ENCODE data around the gene SCMH1.

SCMH1 gene

GRCh38 chr1:41072051-41072450 lies 170.1 kb downstream of the SCMH1 start:
- no peaks in the 10 kb centered on the region for H3K27me3 ChIP-seq (ENCODE audit: control insufficient read depth, low read length)
- H3K4me1 ChIP-seq (ENCODE audit: control insufficient read depth, low read length), result no peaks in the 10 kb centered on the region
- no peak overlapping the region for H3K4me2 ChIP-seq (ENCODE audit: low read length)
- H3K4me3 ChIP-seq (ENCODE audit: low read length), result no peak overlapping the region
- no peaks in the 10 kb centered on the region for H3K9me3 ChIP-seq (ENCODE audit: control insufficient read depth, insufficient read depth, low read length)
- H3K36me3 ChIP-seq (ENCODE audit: control insufficient read depth, low read length), result peaks cover 45% of the 10 kb centered on the region
- H3K79me2 ChIP-seq (ENCODE audit: control insufficient read depth, low read length), result no peaks in the 10 kb centered on the region
- H4K20me1 ChIP-seq (ENCODE audit: control insufficient read depth, insufficient read depth, low read depth, low read length), result no peaks in the 10 kb centered on the region
- no peak overlapping the region for H3K27ac ChIP-seq (ENCODE audit: low read depth, low read length)
- H3K9me2 ChIP-seq (replicated peaks; ENCODE audit: control insufficient read depth, low read length), result no peaks in the 10 kb centered on the region
- TF ChIP-seq EZH2phosphoT487 (IDR thresholded peaks at IDR 0.05; ENCODE audit: borderline replicate concordance, low read length) (no peak), CTCF (IDR thresholded peaks at IDR 0.05; ENCODE audit: low read depth, low read length, poor library complexity, severe bottlenecking) (no peak)
- H3F3A ChIP-seq (ENCODE audit: control insufficient read depth, insufficient read depth), result no peaks in the 10 kb centered on the region; the same call in 1 of the 2 replicates

- Histone ChIP-seq H3K36me3 (ENCODE audit: control insufficient read depth, low read length) (peaks cover 43% of the 10 kb centered on the region), H3K9me2 (replicated peaks; ENCODE audit: control insufficient read depth, low read length) (no peaks in the 10 kb centered on the region)
Observed at GRCh38 chr1:41056907-41057306, 185.2 kb downstream of the SCMH1 start.

GRCh38 chr1:41053316-41053715 lies 188.8 kb downstream of the SCMH1 start:
- Histone ChIP-seq H3K36me3 (ENCODE audit: control insufficient read depth, low read length) (peaks cover 53% of the 10 kb centered on the region), H3K27me3 (ENCODE audit: control insufficient read depth, low read length) (no peaks in the 10 kb centered on the region), H3K79me2 (ENCODE audit: control insufficient read depth, low read length) (no peaks in the 10 kb centered on the region), H3K9me3 (ENCODE audit: control insufficient read depth, insufficient read depth, low read length) (no peaks in the 10 kb centered on the region), H3K27ac (ENCODE audit: low read depth, low read length) (no peak overlapping the region), H3K4me1 (ENCODE audit: control insufficient read depth, low read length) (peaks cover 4% of the 10 kb centered on the region; the same call in 1 of the 2 replicates), H4K20me1 (ENCODE audit: control insufficient read depth, insufficient read depth, low read depth, low read length) (no peaks in the 10 kb centered on the region), H3F3A (ENCODE audit: control insufficient read depth, insufficient read depth) (no peaks in the 10 kb centered on the region), H3K4me2 (ENCODE audit: low read length) (no peak overlapping the region), H3K9me2 (replicated peaks; ENCODE audit: control insufficient read depth, low read length) (no peaks in the 10 kb centered on the region), H3K4me3 (ENCODE audit: low read length) (no peak overlapping the region)
- no peak for TF ChIP-seq EZH2phosphoT487 (IDR thresholded peaks at IDR 0.05; ENCODE audit: borderline replicate concordance, low read length)
- no peak for TF ChIP-seq CTCF (IDR thresholded peaks at IDR 0.05; ENCODE audit: low read depth, low read length, poor library complexity, severe bottlenecking)

More at GRCh38 chr1:41056907-41057306, 185.2 kb downstream of the SCMH1 start:
- Histone ChIP-seq H3K4me2 (ENCODE audit: low read length) (no peak overlapping the region), H4K20me1 (ENCODE audit: control insufficient read depth, insufficient read depth, low read depth, low read length) (no peaks in the 10 kb centered on the region), H3K4me3 (ENCODE audit: low read length) (no peak overlapping the region), H3F3A (ENCODE audit: control insufficient read depth, insufficient read depth) (no peaks in the 10 kb centered on the region), H3K79me2 (ENCODE audit: control insufficient read depth, low read length) (no peaks in the 10 kb centered on the region), H3K4me1 (ENCODE audit: control insufficient read depth, low read length) (peaks cover 4% of the 10 kb centered on the region; the same call in 1 of the 2 replicates), H3K27ac (ENCODE audit: low read depth, low read length) (no peak overlapping the region), H3K9me3 (ENCODE audit: control insufficient read depth, insufficient read depth, low read length) (no peaks in the 10 kb centered on the region), H3K27me3 (ENCODE audit: control insufficient read depth, low read length) (no peaks in the 10 kb centered on the region)
- TF ChIP-seq CTCF (IDR thresholded peaks at IDR 0.05; ENCODE audit: low read depth, low read length, poor library complexity, severe bottlenecking) (no peak), EZH2phosphoT487 (IDR thresholded peaks at IDR 0.05; ENCODE audit: borderline replicate concordance, low read length) (no peak)
